IPS-18a (cell line): ENCODE measurements around the gene DDX24.

ENCODE experiments used
- H3K27ac ChIP-seq: one replicate; pipeline ENCODE4 v1.5.1; 2013; ENCODE audit warnings: low read length
- H3K27me3 ChIP-seq: one replicate; pipeline ENCODE4 v1.6.1; 2013; ENCODE audit warnings: mild to moderate bottlenecking, low read length; ENCODE audit not compliant: control insufficient read depth, insufficient read depth
- H3K36me3 ChIP-seq: one replicate; pipeline ENCODE4 v1.6.1; 2013; ENCODE audit warnings: low read depth, low read length; ENCODE audit not compliant: control insufficient read depth
- H3K4me1 ChIP-seq: one replicate; pipeline ENCODE4 v1.6.1; 2013; ENCODE audit warnings: low read depth, low read length; ENCODE audit not compliant: control insufficient read depth
- H3K4me3 ChIP-seq: one replicate; pipeline ENCODE4 v1.5.1; 2013; ENCODE audit warnings: low read length
- H3K9ac ChIP-seq: one replicate; pipeline ENCODE4 v1.6.1; 2013; ENCODE audit warnings: mild to moderate bottlenecking, low read length, moderate library complexity
- H3K9me3 ChIP-seq: one replicate; pipeline ENCODE4 v1.6.1; 2013; ENCODE audit warnings: low read depth, low read length; ENCODE audit not compliant: control insufficient read depth

DDX24 gene

GRCh38 chr14:94014382-94014781 lies 66.6 kb downstream of the DDX24 start:
- Histone ChIP-seq H3K27me3 (no peaks in the 10 kb centered on the region), H3K4me1 (no peaks in the 10 kb centered on the region), H3K4me3 (no peak overlapping the region), H3K9me3 (no peaks in the 10 kb centered on the region), H3K36me3 (no peaks in the 10 kb centered on the region), H3K9ac (no peak overlapping the region), H3K27ac (no peak overlapping the region)

- no peak overlapping the region for H3K4me3 ChIP-seq
- no peak overlapping the region for H3K27ac ChIP-seq
- H3K9me3 ChIP-seq, result no peaks in the 10 kb centered on the region
- no peak overlapping the region for H3K9ac ChIP-seq
- H3K36me3 ChIP-seq, result no peaks in the 10 kb centered on the region
- H3K27me3 ChIP-seq, result no peaks in the 10 kb centered on the region
- no peaks in the 10 kb centered on the region for H3K4me1 ChIP-seq
Observed at GRCh38 chr14:94011795-94012194, 69.2 kb downstream of the DDX24 start.

- Histone ChIP-seq H3K9me3 (no peaks in the 10 kb centered on the region), H3K9ac (no peak overlapping the region), H3K36me3 (no peaks in the 10 kb centered on the region), H3K4me3 (no peak overlapping the region), H3K27me3 (no peaks in the 10 kb centered on the region), H3K4me1 (no peaks in the 10 kb centered on the region), H3K27ac (no peak overlapping the region)
Observed at GRCh38 chr14:94010625-94011024, 70.4 kb downstream of the DDX24 start.

- no peak overlapping the region for H3K27ac ChIP-seq
- no peak overlapping the region for H3K9ac ChIP-seq
- no peak overlapping the region for H3K4me3 ChIP-seq
- H3K36me3 ChIP-seq, result no peaks in the 10 kb centered on the region
- H3K9me3 ChIP-seq, result no peaks in the 10 kb centered on the region
- no peaks in the 10 kb centered on the region for H3K4me1 ChIP-seq
- H3K27me3 ChIP-seq, result no peaks in the 10 kb centered on the region
Observed at GRCh38 chr14:94009767-94010166, 71.2 kb downstream of the DDX24 start.

- H3K9ac ChIP-seq, result no peak overlapping the region
- H3K36me3 ChIP-seq, result no peaks in the 10 kb centered on the region
- no peak overlapping the region for H3K4me3 ChIP-seq
- H3K4me1 ChIP-seq, result no peaks in the 10 kb centered on the region
- no peaks in the 10 kb centered on the region for H3K9me3 ChIP-seq
- no peak overlapping the region for H3K27ac ChIP-seq
- H3K27me3 ChIP-seq, result no peaks in the 10 kb centered on the region
Observed at GRCh38 chr14:94008234-94008633, 72.8 kb downstream of the DDX24 start.

DNA sequence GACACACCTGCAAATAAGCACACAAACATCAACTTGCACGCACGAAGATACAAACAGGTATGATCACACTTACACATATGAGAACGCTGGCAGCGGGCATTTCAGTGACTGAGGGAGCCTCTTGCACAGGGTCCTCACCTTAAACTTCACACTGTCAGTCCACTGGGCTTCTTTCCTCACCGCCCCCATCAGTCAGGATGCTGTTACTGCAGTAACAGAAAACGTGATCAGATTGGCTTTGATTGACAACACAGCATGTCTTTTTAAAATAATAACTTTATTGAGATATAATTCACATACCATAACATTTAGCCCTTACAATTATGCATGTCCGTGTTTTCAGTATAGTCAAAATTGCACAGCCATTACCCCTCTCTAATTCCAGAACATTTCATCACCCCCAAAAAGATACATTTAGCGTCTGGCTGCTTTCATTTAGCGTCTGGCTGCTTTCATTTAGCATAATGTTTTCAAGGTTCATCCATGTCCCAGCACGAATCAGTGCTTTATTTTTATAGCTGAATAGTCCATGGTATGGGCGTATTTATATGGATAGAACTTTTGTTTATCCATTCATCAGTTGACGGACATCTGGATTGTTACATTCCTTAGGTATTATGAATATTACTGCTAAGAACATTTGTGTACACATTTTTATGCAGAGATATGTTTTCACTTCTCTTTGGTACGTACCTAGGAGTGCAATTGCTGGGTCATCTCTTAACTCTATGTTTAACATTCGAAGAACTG lies 75.5 kb downstream of the DDX24 start:
- Histone ChIP-seq H3K36me3 (no peaks in the 10 kb centered on the region), H3K27ac (no peak overlapping the region), H3K4me1 (no peaks in the 10 kb centered on the region), H3K4me3 (no peak overlapping the region), H3K27me3 (no peaks in the 10 kb centered on the region), H3K9me3 (no peaks in the 10 kb centered on the region), H3K9ac (no peak overlapping the region)

GRCh38 chr14:94004015-94004414 lies 77.0 kb downstream of the DDX24 start:
- no peaks in the 10 kb centered on the region for H3K9me3 ChIP-seq
- H3K36me3 ChIP-seq, result no peaks in the 10 kb centered on the region
- no peaks in the 10 kb centered on the region for H3K4me1 ChIP-seq
- no peaks in the 10 kb centered on the region for H3K27me3 ChIP-seq
- H3K9ac ChIP-seq, result no peak overlapping the region
- no peak overlapping the region for H3K4me3 ChIP-seq
- H3K27ac ChIP-seq, result no peak overlapping the region

DNA sequence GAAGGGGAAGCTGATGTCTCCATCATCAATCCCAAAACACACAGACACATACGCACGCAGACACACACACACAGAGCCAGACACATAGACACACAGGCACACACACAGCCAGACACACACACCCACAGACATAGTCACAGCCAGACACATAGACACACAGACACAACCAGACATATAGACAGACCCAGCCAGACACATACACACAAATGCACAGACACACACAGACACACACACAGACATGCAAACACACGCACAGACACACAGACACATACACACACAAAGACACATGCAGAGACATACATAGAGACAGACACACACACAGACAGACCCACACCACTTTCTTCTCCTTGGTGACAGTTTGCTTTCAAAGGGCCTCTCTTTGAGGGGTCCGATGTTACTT lies 77.6 kb downstream of the DDX24 start:
- no peaks in the 10 kb centered on the region for H3K36me3 ChIP-seq
- no peak overlapping the region for H3K4me3 ChIP-seq
- no peaks in the 10 kb centered on the region for H3K4me1 ChIP-seq
- no peaks in the 10 kb centered on the region for H3K9me3 ChIP-seq
- H3K27ac ChIP-seq, result no peak overlapping the region
- H3K27me3 ChIP-seq, result no peaks in the 10 kb centered on the region
- H3K9ac ChIP-seq, result no peak overlapping the region

GRCh38 chr14:94001501-94002396 lies 79.3 kb downstream of the DDX24 start:
- Histone ChIP-seq H3K4me3 (no peak overlapping the region), H3K27ac (no peak overlapping the region), H3K9me3 (no peaks in the 10 kb centered on the region), H3K4me1 (no peaks in the 10 kb centered on the region), H3K36me3 (no peaks in the 10 kb centered on the region), H3K9ac (no peak overlapping the region), H3K27me3 (no peaks in the 10 kb centered on the region)

DNA sequence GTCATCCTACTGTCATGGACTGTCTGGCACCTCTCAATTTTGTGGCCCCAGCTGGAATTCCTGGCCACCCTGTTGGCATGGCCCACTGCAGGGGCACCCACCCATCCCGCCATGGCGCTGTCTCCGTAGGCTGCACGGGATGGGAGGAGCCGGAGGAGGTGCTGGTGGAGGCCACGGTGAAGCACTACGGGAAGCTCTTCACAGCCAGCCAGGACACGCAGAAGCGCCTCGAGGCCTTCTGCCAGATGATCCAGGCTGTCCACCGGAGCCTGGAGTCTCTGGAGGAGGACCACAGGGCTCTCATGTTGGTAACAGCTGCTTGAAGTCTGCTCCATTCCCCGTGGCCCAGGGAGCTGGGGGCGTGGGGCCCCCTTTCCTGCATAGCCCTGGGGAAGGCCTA lies 80.0 kb downstream of the DDX24 start:
- Histone ChIP-seq H3K36me3 (no peaks in the 10 kb centered on the region), H3K4me1 (no peaks in the 10 kb centered on the region), H3K27me3 (no peaks in the 10 kb centered on the region), H3K27ac (no peak overlapping the region), H3K9me3 (no peaks in the 10 kb centered on the region), H3K4me3 (no peak overlapping the region), H3K9ac (no peak overlapping the region)

- no peak overlapping the region for H3K4me3 ChIP-seq
- no peaks in the 10 kb centered on the region for H3K27me3 ChIP-seq
- no peaks in the 10 kb centered on the region for H3K4me1 ChIP-seq
- no peak overlapping the region for H3K27ac ChIP-seq
- H3K36me3 ChIP-seq, result no peaks in the 10 kb centered on the region
- no peaks in the 10 kb centered on the region for H3K9me3 ChIP-seq
- H3K9ac ChIP-seq, result no peak overlapping the region
Observed at GRCh38 chr14:94000267-94000666, 80.7 kb downstream of the DDX24 start.

DNA sequence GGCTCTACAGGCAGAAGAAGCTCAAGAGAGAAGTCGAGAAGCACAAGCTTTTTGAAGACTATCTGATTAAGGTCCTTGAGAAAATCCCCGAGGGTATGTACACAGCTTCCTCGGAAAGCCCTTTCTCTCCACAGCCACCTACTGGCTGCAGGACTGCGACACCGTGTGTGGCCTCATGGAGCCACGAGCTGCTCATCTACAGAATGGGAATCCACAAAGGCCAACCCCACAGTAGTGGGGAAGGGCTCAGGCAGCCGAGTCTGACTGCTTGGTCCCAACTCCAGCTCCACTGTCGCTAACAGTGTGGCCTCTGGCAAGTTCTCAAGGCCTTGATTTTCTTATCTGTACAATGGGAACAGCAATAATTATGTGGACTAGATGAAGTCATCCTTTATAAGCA lies 81.4 kb downstream of the DDX24 start:
- Histone ChIP-seq H3K27ac (no peak overlapping the region), H3K27me3 (no peaks in the 10 kb centered on the region), H3K4me1 (no peaks in the 10 kb centered on the region), H3K9ac (no peak overlapping the region), H3K36me3 (no peaks in the 10 kb centered on the region), H3K9me3 (no peaks in the 10 kb centered on the region), H3K4me3 (no peak overlapping the region)
